ENCODE data around the gene ITPR2.

Gene ITPR2

GRCh38 chr12:26686408-26686807 is 146.6 kb downstream of the ITPR2 start:
- no peak for TF ChIP-seq EZH2phosphoT487 (IDR thresholded peaks at IDR 0.05; ENCODE audit: borderline replicate concordance)
- no peak for TF ChIP-seq CTCF (conservative IDR thresholded peaks at IDR 0.05; ENCODE audit: low read length)
- Histone ChIP-seq H2AFZ (ENCODE audit: low read length) (no peak overlapping the region), H3K9me3 (ENCODE audit: insufficient read depth, low read depth, low read length) (no peaks in the 10 kb centered on the region), H3K36me3 (ENCODE audit: insufficient read depth, low read length) (peaks cover 40% of the 10 kb centered on the region), H3K9me2 (replicated peaks; ENCODE audit: low read depth, low read length) (no peaks in the 10 kb centered on the region), H3K79me2 (ENCODE audit: insufficient read depth, low read length) (no peaks in the 10 kb centered on the region), H3K4me2 (ENCODE audit: low read depth, low read length, poor library complexity, severe bottlenecking) (no peak overlapping the region), H4K20me1 (ENCODE audit: insufficient read depth, low read length, poor library complexity, severe bottlenecking) (no peaks in the 10 kb centered on the region), H3K4me1 (ENCODE audit: insufficient read depth, low read length, poor library complexity, severe bottlenecking) (no peaks in the 10 kb centered on the region), H3K9ac (ENCODE audit: low read depth, low read length, poor library complexity, severe bottlenecking) (no peak overlapping the region), H3K27me3 (ENCODE audit: insufficient read depth, low read length, poor library complexity, severe bottlenecking) (no peaks in the 10 kb centered on the region), H3F3A (ENCODE audit: low read depth) (no peaks in the 10 kb centered on the region; the same call in 1 of the 2 replicates), H3K4me3 (ENCODE audit: low read length, poor library complexity, severe bottlenecking) (no peak overlapping the region)

GRCh38 chr12:26684101-26684500 is 148.9 kb downstream of the ITPR2 start:
- H3K9ac ChIP-seq (ENCODE audit: low read depth, low read length, poor library complexity, severe bottlenecking): no peak overlapping the region
- no peaks in the 10 kb centered on the region for H3K9me2 ChIP-seq (replicated peaks; ENCODE audit: low read depth, low read length)
- no peak overlapping the region for H3K4me3 ChIP-seq (ENCODE audit: low read length, poor library complexity, severe bottlenecking)
- H3K4me1 ChIP-seq (ENCODE audit: insufficient read depth, low read length, poor library complexity, severe bottlenecking): no peaks in the 10 kb centered on the region
- no peak overlapping the region for H3K4me2 ChIP-seq (ENCODE audit: low read depth, low read length, poor library complexity, severe bottlenecking)
- H3F3A ChIP-seq (ENCODE audit: low read depth): no peaks in the 10 kb centered on the region
- no peak overlapping the region for H2AFZ ChIP-seq (ENCODE audit: low read length)
- no peaks in the 10 kb centered on the region for H3K79me2 ChIP-seq (ENCODE audit: insufficient read depth, low read length)
- no peaks in the 10 kb centered on the region for H4K20me1 ChIP-seq (ENCODE audit: insufficient read depth, low read length, poor library complexity, severe bottlenecking)
- no peaks in the 10 kb centered on the region for H3K27me3 ChIP-seq (ENCODE audit: insufficient read depth, low read length, poor library complexity, severe bottlenecking)
- no peaks in the 10 kb centered on the region for H3K9me3 ChIP-seq (ENCODE audit: insufficient read depth, low read depth, low read length)
- TF ChIP-seq EZH2phosphoT487 (IDR thresholded peaks at IDR 0.05; ENCODE audit: borderline replicate concordance) (no peak), CTCF (conservative IDR thresholded peaks at IDR 0.05; ENCODE audit: low read length) (no peak)
- peaks cover 47% of the 10 kb centered on the region for H3K36me3 ChIP-seq (ENCODE audit: insufficient read depth, low read length)

GRCh38 chr12:26683443-26683842 is 149.6 kb downstream of the ITPR2 start:
- Histone ChIP-seq H3K4me1 (ENCODE audit: insufficient read depth, low read length, poor library complexity, severe bottlenecking) (no peaks in the 10 kb centered on the region), H3K79me2 (ENCODE audit: insufficient read depth, low read length) (no peaks in the 10 kb centered on the region), H2AFZ (ENCODE audit: low read length) (no peak overlapping the region), H3K27me3 (ENCODE audit: insufficient read depth, low read length, poor library complexity, severe bottlenecking) (no peaks in the 10 kb centered on the region), H3F3A (ENCODE audit: low read depth) (no peaks in the 10 kb centered on the region), H3K4me2 (ENCODE audit: low read depth, low read length, poor library complexity, severe bottlenecking) (no peak overlapping the region), H3K9me2 (replicated peaks; ENCODE audit: low read depth, low read length) (no peaks in the 10 kb centered on the region), H3K9ac (ENCODE audit: low read depth, low read length, poor library complexity, severe bottlenecking) (no peak overlapping the region), H4K20me1 (ENCODE audit: insufficient read depth, low read length, poor library complexity, severe bottlenecking) (no peaks in the 10 kb centered on the region), H3K36me3 (ENCODE audit: insufficient read depth, low read length) (peaks cover 47% of the 10 kb centered on the region), H3K9me3 (ENCODE audit: insufficient read depth, low read depth, low read length) (no peaks in the 10 kb centered on the region), H3K4me3 (ENCODE audit: low read length, poor library complexity, severe bottlenecking) (no peak overlapping the region)
- TF ChIP-seq CTCF (conservative IDR thresholded peaks at IDR 0.05; ENCODE audit: low read length) (no peak), EZH2phosphoT487 (IDR thresholded peaks at IDR 0.05; ENCODE audit: borderline replicate concordance) (no peak)

All from Loucy (cell line).